A549 (cell line): Measurements from ENCODE around the gene TMEM60.

Source experiments
- BCL3 ChIP-seq: fragments of >200 bp; sonication (Bioruptor Twin); formaldehyde crosslinking; IDR thresholded peaks from 3 replicates; pipeline ENCODE4 v1.6.1; 2016
- CTCF ChIP-seq: fragments of >200 bp; sonication (Bioruptor Twin); formaldehyde crosslinking; IDR thresholded peaks from 3 replicates; pipeline ENCODE4 v1.5.1; 2016
- ELK1 ChIP-seq: fragments of 150-350 bp; IDR thresholded peaks from 2 replicates; pipeline ENCODE4 v1.6.1; 2014; ENCODE audit warnings: low read depth, mild to moderate bottlenecking, low read length
- FOSL2 ChIP-seq, 2 experiments: fragments of 450-650 bp in 1 of 2; fragments of >200 bp in 1 of 2; sonication (Bioruptor Twin) in 1 of 2; formaldehyde crosslinking; IDR thresholded peaks; 2 replicates each; pipeline versions ENCODE4 v1.5.0 to v1.6.1; 2016 to 2020; ENCODE audit warnings: mild to moderate bottlenecking in 1 of 2, moderate library complexity in 1 of 2
- JUNB ChIP-seq: fragments of >200 bp; sonication (Bioruptor Twin); formaldehyde crosslinking; IDR thresholded peaks from 2 replicates; pipeline ENCODE4 v1.6.1; 2016
- MAX ChIP-seq: IDR thresholded peaks from 2 replicates; pipeline ENCODE4 v1.6.1; 2012
- POLR2A ChIP-seq: IDR thresholded peaks from 2 replicates; pipeline ENCODE4 v1.6.1; 2012; ENCODE audit warnings: mild to moderate bottlenecking, low read length
- RAD21 ChIP-seq, 2 experiments: fragments of >200 bp in 1 of 2; sonication (Bioruptor Twin) in 1 of 2; formaldehyde crosslinking in 1 of 2; IDR thresholded peaks in 1 of 2; conservative IDR thresholded peaks in 1 of 2; 2 replicates in 1 of 2; 3 replicates in 1 of 2; pipeline ENCODE4 v1.6.1; 2012 to 2018; ENCODE audit warnings: inconsistent platforms in 1 of 2
- RFX5 ChIP-seq: fragments of 450-650 bp; IDR thresholded peaks from 2 replicates; pipeline ENCODE4 v1.7.1; 2014; ENCODE audit warnings: antibody characterized with exemption, mild to moderate bottlenecking, moderate library complexity
- SMC3 ChIP-seq: fragments of >200 bp; sonication (Bioruptor Twin); formaldehyde crosslinking; IDR thresholded peaks from 3 replicates; pipeline ENCODE4 v1.6.1; 2018; ENCODE audit warnings: inconsistent platforms
- SREBF2 ChIP-seq: fragments of 450-650 bp; IDR thresholded peaks from 2 replicates; pipeline ENCODE4 v1.6.1; 2014; ENCODE audit warnings: mild to moderate bottlenecking, moderate library complexity
- TFCP2L1 ChIP-seq: fragments of 250-450 bp; sonication (Bioruptor Pico); IDR thresholded peaks from 2 replicates; pipeline ENCODE4 v1.5.0; 2021; ENCODE audit warnings: mild to moderate bottlenecking

- TF ChIP-seq BCL3, result no peak
- TF ChIP-seq POLR2A, result no peak
- no peak for TF ChIP-seq RFX5
- TF ChIP-seq CTCF, result no peak
- TF ChIP-seq ELK1, result no peak
- no peak for TF ChIP-seq JUNB
- no peak for TF ChIP-seq SMC3
- no peak for TF ChIP-seq SREBF2
- TF ChIP-seq MAX, result no peak
- TF ChIP-seq FOSL2 (IDR thresholded peaks at IDR 0.05), result no peak
- TF ChIP-seq FOSL2 (CRISPR knock-in tag; IDR thresholded peaks at IDR 0.05), result no peak
- no peak for TF ChIP-seq RAD21 (conservative IDR thresholded peaks at IDR 0.05 in 1 of 2, IDR thresholded peaks at IDR 0.05 in 1 of 2)
- no peak for TF ChIP-seq TFCP2L1 (CRISPR knock-in tag)
Measured at GRCh38 chr7:77808517-77808916, 10.3 kb upstream of the TMEM60 start.
